GM18861 (cell line): Measurements from ENCODE around the gene C2orf68.
A peak's percentile ranks its signal among the peaks of the same experiment; 100 is the strongest.
"Not testable (repeated sequence)": the region's sequence is repeated elsewhere in the genome, so short reads cannot be mapped to it uniquely, and the experiment has no call there.

ENCODE experiments used
- ATAC-seq: cut with Tn5 transposase; IDR thresholded peaks from one replicate; pipeline ENCODE4 v1.9.1; 2021; ENCODE audit not compliant: unreplicated experiment

C2orf68 gene

GRCh38 chr2:85599468-85600234, 12.2 kb downstream of the C2orf68 start:
- no peak for ATAC-seq

- no peak for ATAC-seq
Measured at GRCh38 chr2:85598594-85599340, 13.1 kb downstream of the C2orf68 start.

DNA sequence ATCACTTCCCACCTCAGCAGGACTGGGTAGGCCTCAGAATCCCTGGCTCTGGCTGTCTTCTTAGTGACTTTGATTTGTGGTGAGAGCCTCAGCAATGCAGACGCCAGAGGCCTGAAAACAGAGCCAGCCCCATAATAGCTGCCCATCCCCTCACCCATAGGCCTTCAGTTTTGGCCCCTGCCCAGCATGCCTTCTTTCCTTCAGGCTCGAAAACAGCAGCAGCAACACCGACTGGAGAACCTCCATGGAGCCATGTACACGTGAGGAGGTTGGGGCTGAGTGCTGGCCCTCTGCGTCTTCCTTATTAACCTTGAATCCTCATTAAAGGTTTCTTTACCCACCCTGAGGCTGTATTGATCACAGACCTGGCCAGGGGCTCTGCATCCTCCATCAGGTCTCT, 14.6 kb downstream of the C2orf68 start:
- no peak for ATAC-seq

- no peak for ATAC-seq
Measured at GRCh38 chr2:85596486-85597143, 15.3 kb downstream of the C2orf68 start.

- ATAC-seq: no peak
Measured at GRCh38 chr2:85596026-85596333, 15.9 kb downstream of the C2orf68 start.

- peak; percentile 98 for ATAC-seq
Measured at GRCh38 chr2:85595301-85596025, 16.4 kb downstream of the C2orf68 start, which contains the start of gene RNF181. RNF181 (plus strand) TSS chr2:85595745; CDS start chr2:85595764, 19 bp downstream.

DNA sequence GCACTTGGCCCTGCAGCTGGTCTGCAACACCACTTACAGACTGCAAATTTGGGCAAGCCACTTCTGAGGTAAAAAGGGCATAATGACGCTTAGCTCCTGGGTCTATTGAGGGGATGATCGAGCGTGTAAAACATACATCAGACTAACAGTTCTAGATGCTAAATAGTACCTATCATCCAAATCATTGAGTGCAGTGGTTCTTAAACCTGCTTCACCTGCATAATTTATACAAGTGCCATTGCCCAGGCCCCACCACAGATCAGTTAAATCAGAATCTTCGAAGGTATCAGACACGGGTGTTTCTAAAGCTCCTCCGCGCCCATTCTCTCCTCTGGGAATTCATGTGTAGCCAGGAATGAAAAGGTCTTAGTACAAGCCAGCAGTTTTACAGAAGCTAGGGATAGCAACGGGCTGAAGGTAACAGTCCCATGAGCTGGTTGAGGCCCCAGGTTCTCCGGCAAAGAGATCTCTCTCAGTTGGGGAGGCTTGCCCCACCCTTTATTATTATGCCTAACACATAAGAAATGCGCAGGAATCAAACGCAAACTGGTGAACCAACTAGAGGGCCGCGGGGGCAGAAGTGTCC, 17.1 kb downstream of the C2orf68 start:
- no peak for ATAC-seq

GRCh38 chr2:85593023-85593422, 18.8 kb downstream of the C2orf68 start:
- ATAC-seq: no peak

DNA sequence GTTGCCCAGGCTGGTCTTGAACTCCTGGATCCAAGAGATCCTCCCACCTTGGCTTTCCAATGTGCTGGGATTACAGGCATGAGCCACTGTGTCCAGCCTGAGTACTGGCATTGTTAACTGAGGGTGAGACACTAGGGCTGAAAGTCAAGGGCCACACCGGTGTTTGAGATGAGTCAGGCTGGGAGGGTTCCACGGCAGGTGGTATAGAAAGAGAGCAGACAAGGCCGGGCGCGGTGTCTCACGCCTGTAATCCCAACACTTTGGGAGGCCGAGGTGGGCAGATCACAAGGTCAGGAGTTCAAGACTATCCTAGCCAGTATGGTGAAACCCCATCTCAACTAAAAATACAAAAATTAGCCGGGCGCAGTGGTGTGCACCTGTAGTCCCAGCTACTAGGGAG, 19.6 kb downstream of the C2orf68 start:
- ATAC-seq: not testable (repeated sequence)

GRCh38 chr2:85591563-85591962, 20.3 kb downstream of the C2orf68 start:
- ATAC-seq: no peak

- no peak for ATAC-seq
Measured at GRCh38 chr2:85590950-85591349, 20.9 kb downstream of the C2orf68 start.

- no peak for ATAC-seq
Measured at GRCh38 chr2:85589982-85590791, 21.7 kb downstream of the C2orf68 start.

DNA sequence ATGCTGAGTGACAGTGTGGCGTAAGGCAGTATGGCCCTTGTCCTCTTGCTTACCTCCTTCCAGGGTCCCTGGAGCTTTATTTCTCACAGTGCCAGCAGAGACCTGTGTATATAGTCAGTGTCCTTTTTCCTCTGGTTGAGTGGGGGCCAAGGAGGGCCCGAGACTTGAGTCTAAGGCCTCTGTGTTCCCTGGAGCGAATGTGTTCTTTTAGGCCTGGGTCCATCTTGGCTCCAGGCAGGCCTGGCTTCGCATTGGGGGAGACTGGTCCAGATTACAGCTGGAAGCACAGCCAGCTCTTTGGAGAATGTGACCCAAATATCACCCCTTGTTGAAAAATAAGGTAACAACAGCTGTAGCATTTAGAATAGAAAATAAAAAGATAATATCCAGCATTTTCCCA, 22.7 kb downstream of the C2orf68 start:
- ATAC-seq: no peak

GRCh38 chr2:85588645-85589044, 23.2 kb downstream of the C2orf68 start:
- no peak for ATAC-seq

DNA sequence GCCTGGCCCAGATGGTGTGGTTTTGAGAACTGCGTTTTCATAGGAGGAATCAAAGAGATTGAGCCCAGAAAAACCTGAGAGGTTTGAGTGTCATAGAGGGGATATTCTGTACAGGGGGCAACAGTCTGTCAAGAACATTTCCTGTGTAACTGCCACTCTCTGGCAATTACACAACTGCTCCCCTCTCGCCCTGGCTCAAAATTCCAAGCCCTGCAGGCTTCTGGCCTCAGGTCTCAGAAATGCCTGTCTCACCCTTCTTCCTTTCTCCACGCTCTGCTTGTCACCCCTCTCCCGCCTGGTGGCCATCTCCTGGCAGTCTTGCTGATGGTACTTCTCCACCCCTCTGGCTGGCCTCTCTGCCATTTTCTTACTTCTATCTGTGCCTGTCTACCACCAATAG, 23.6 kb downstream of the C2orf68 start:
- ATAC-seq: no peak

DNA sequence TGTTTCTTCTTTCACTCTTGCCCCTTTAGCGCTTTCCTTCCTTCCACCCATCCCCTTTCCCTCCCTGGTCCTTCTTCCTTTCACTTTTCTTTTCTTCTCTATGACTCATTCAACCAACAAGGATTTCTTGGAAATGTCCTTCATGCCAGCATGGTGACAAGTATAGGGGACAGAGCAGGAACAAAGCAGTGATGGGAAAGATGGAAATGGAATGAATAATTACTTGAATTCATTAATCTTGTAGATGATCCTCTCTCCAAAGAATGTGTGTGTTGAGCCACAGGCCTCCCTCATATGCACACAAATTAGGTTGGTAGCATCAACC, 26.1 kb downstream of the C2orf68 start:
- no peak for ATAC-seq

- peak; percentile 37 for ATAC-seq
Measured at GRCh38 chr2:85584857-85585780, 26.7 kb downstream of the C2orf68 start.

DNA sequence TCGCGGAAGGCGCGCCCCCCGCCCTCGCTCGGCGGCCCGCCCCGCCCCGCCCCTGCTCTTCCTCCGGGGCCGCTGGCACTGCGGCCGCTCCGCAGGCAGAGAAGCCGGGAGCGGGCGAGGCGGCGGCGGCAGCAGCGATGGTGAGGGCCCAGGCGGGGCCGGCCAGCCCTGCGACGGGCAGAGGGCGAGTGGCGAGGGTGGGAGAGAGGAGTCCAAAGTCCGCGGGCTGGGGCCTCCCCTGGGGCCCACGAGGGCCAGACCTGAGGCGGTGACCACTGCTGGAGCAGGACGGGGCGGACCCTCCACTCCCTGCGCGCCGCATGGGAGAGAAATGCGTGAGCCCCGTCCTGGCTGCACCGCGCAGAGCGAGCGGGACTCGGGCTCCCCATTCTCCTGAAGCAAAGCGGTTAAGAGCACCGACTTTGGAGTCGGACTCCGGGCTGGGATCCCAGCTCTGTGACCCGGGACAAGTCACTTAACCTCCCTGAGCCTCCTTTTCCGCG, 27.5 kb downstream of the C2orf68 start, which contains the start of gene VAMP5:
Gene VAMP5, plus strand, starts transcription at position 78 of the 503 bp plus-strand sequence. Its CDS starts 60 bp downstream, at position 138.
- peak; percentile 12 for ATAC-seq
